BJ (cell line): ENCODE data around the gene TUT4. TPM values are rescaled to one million over a fixed set of nuclear protein-coding genes. Genes with fewer than 3 reads are reported as not detected.

ENCODE experiments used
- CTCF ChIA-PET: fragments of 350-600 bp; formaldehyde crosslinking; extraction: SDS; loops from one replicate; lab custom pipeline; 2021; ENCODE audit warnings: antibody characterized with exemption, inconsistent platforms; lab: Yijun Ruan, JAX
- POLR2A ChIA-PET: fragments of 300-600 bp; sonication (Branson Sonifier 250); formaldehyde crosslinking; extraction: SDS; loops from one replicate; lab custom pipeline; 2021; ENCODE audit warnings: antibody characterized with exemption; lab: Charles Lee
- DNase-seq: peaks from one replicate; pipeline ENCODE4 v3.0.0-alpha.2; 2011; ENCODE audit warnings: low read depth
- H3K27me3 ChIP-seq: 2 replicates; pipeline ENCODE4 v1.6.0; 2011; ENCODE audit warnings: low read length; ENCODE audit not compliant: control insufficient read depth, insufficient read depth
- H3K36me3 ChIP-seq: 2 replicates; pipeline ENCODE4 v1.5.1; 2011; ENCODE audit warnings: low read length; ENCODE audit not compliant: control insufficient read depth, insufficient read depth
- H3K4me3 ChIP-seq: 2 replicates; pipeline ENCODE4 v1.5.1; 2011; ENCODE audit warnings: low read depth, mild to moderate bottlenecking, control low read depth, low read length
- CTCF ChIP-seq: IDR thresholded peaks from 2 replicates; pipeline ENCODE4 v1.5.1; 2011; ENCODE audit warnings: low read depth, mild to moderate bottlenecking, control low read depth, inconsistent platforms, low read length, moderate library complexity; ENCODE audit not compliant: insufficient read depth
- polyA plus RNA-seq: library from polyadenylated mRNA; depleted of rRNA; stranded (reverse); fragments of >200 nt; gene quantifications from 2 replicates; pipeline ENCODE4 v1.2.3, GENCODE V29; 2011

The TUT4 gene
- polyA plus RNA-seq, 1 experiment: 27.9 TPM

- TF ChIP-seq CTCF: no peak
- POLR2A ChIA-PET: no interaction called here
- no peaks in the 10 kb centered on the region for H3K27me3 ChIP-seq
- H3K4me3 ChIP-seq: no peak overlapping the region
- DNase-seq: no peak
- no peaks in the 10 kb centered on the region for H3K36me3 ChIP-seq
- CTCF ChIA-PET: no interaction called here
These were observed 7.0 kb upstream of the TUT4 start for GRCh38 chr1:52559875-52560274.

- H3K27me3 ChIP-seq: no peaks in the 10 kb centered on the region
- no peak overlapping the region for H3K4me3 ChIP-seq
- DNase-seq: no peak
- TF ChIP-seq CTCF: no peak
- ChIA-PET POLR2A (no interaction called here), CTCF (no interaction called here)
- H3K36me3 ChIP-seq: no peaks in the 10 kb centered on the region
These were observed 6.0 kb upstream of the TUT4 start for GRCh38 chr1:52558941-52559340.

DNA sequence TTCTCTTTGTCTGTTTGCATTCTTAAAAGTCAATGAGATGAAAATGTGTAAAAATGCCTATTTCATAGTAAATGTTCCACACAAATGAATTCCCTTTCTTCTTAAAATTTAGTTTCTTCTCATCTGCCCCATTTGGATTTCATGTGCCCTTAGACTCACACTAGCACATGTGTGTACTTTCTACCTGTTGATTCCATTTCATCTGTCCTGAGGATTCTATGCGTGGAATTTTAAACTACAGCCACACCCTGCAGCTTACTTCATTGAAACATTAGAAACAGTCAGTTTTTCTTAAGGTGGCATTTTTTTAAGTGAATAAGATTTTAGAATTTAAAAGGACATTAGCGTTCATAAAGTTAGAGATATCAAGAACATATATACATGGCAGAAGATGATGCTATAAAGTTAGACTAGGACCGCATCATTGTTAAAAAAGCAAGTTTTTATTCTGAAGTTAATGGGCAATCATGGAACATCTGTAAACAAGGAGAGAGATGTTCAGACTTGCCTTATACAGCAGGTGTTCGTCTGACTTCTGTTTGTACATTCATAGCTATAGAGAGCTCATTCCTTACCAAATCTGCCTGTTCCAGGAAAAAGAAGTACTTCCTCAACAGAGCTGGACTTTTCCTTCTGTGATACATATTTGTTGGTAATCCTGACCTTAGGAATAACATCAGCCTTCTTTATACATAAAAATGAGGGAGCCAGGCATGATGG lies 3.9 kb upstream of the TUT4 start:
- ChIA-PET CTCF (interaction anchor here (0.9 kb wide), 1 partner anchor 113 kb away, joined by 4 read pairs; no protein-coding TSS in a partner anchor), POLR2A (no interaction called here)
- Histone ChIP-seq H3K36me3 (no peaks in the 10 kb centered on the region), H3K27me3 (no peaks in the 10 kb centered on the region), H3K4me3 (no peak overlapping the region)
- DNase-seq: no peak
- TF ChIP-seq CTCF: no peak

- Histone ChIP-seq H3K27me3 (no peaks in the 10 kb centered on the region), H3K36me3 (no peaks in the 10 kb centered on the region), H3K4me3 (no peak overlapping the region)
- DNase-seq: no peak
- POLR2A ChIA-PET: no interaction called here
- TF ChIP-seq CTCF: no peak
- CTCF ChIA-PET: no interaction called here
These were observed 1.9 kb upstream of the TUT4 start for GRCh38 chr1:52554756-52555155.

DNA sequence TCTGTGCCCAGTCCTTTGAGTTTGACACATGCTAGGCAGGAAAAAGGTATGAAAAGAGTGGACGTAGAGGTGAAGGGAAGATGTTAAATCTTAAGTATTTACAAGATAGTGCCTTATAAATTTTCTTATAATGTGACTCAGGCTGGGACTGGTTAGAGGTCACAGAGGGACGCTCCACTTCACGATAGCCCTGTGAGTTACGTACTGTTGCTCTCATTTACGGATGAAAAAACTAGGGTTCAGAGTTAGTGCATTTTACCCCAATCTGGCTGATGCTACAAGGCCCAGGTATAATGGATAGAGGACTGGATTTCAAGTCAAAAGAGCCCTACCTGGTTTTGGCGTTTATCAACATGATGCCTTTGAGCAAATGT lies 1.4 kb upstream of the TUT4 start:
- ChIA-PET POLR2A (no interaction called here), CTCF (interaction anchor here (0.8 kb wide), 1 partner anchor 13 kb away, joined by 3 read pairs; no protein-coding TSS in a partner anchor)
- Histone ChIP-seq H3K36me3 (no peaks in the 10 kb centered on the region), H3K27me3 (no peaks in the 10 kb centered on the region), H3K4me3 (peak overlapping the region; percentile 96)
- no peak for DNase-seq
- no peak for TF ChIP-seq CTCF
